Heart left ventricle (tissue), 13 donors: ENCODE data around the gene NR3C2.

Experiments
- CTCF ChIP-seq, 12 donors: fragments of 200-600 bp; sonication (generic) in 4 of 12; IDR thresholded peaks; one replicate each; pipeline versions ENCODE4 v1.5.0 to v1.8.0; 2018 to 2022; ENCODE audit warnings: antibody characterized with exemption in 12 of 12, mild to moderate bottlenecking in 5 of 12
- POLR2A ChIP-seq, 2 donors: fragments of 450-650 bp; IDR thresholded peaks; one replicate each; pipeline ENCODE4 v1.6.1; 2017; ENCODE audit warnings: antibody characterized with exemption in 2 of 2, mild to moderate bottlenecking in 2 of 2, moderate library complexity in 2 of 2
- donor health status: ischemic (EF 13 %, LVEDD 7.1; RV severe dilation, severe dysfunction).
- donor health status: DM: no; HTN: yes; CAD: no.
- donor health status: DM: no; HTN: no; CAD: no.
- donor health status: ischemic (EF 25% LVEDD 6.9; RV normal size, moderate dysfunction).
- donor health status: ischemic (EF 25% LVEDD 5.7; RV mildly dilated, moderate dysfunction).
- donor health status: ischemic (EF 35%, LVEDD 5.7; RV mildly dilated, moderate dysfunction).
- donor health status: nonischemic (EF 11% LVEDD 7.7; RV severe dilation, severe dysfunction).
- donor health status: DM: yes; HTN: yes; CAD: no.
- donor health status: PGD.
- donor health status: ischemic (EF 29% LVEDD 5.4; RV normal size, mild dysfunction).
- donor health status: nonischemic (EF 23%, LVEDD 6.1; RV moderate dilation, normal function).

- TF ChIP-seq CTCF (IDR thresholded peaks at IDR 0.05) = no peak
- no peak for TF ChIP-seq POLR2A (IDR thresholded peaks at IDR 0.05)
Measured at GRCh38 chr4:148429206-148429605, 13.0 kb downstream of the NR3C2 start.
